SK-N-SH treated with all-trans-retinoic acid at 6 μM for 48 hours (cell line): ENCODE measurements around the gene ARHGEF3.

ENCODE experiments used
- ATAC-seq: fragments of 200-7000 bp; cut with Tn5 transposase; 3 replicates; pipeline ENCODE4 v1.9.1; 2020; ENCODE audit warnings: mild to moderate bottlenecking, moderate library complexity
- ARNTL ChIP-seq: fragments of 450-650 bp; formaldehyde crosslinking; IDR thresholded peaks from 2 replicates; pipeline ENCODE4 v1.5.0; 2020; ENCODE audit warnings: low read depth, mild to moderate bottlenecking, moderate library complexity, borderline replicate concordance
- CSDC2 ChIP-seq: fragments of 250-450 bp; sonication (Bioruptor Pico); IDR thresholded peaks from 2 replicates; pipeline ENCODE4 v1.5.0; 2020; ENCODE audit warnings: mild to moderate bottlenecking, moderate library complexity
- ESRRG ChIP-seq: fragments of 250-450 bp; sonication (Bioruptor Pico); IDR thresholded peaks from 2 replicates; pipeline ENCODE4 v1.6.1; 2021; ENCODE audit warnings: mild to moderate bottlenecking
- GLIS3 ChIP-seq: fragments of 250-450 bp; sonication (Bioruptor Pico); IDR thresholded peaks from 2 replicates; pipeline ENCODE4 v1.5.0; 2020; ENCODE audit warnings: mild to moderate bottlenecking, moderate library complexity
- ISL1 ChIP-seq: fragments of 250-450 bp; sonication (Bioruptor Pico); IDR thresholded peaks from 2 replicates; pipeline ENCODE4 v2.1.2; 2022; ENCODE audit warnings: mild to moderate bottlenecking, moderate library complexity
- PPARA ChIP-seq: fragments of 250-450 bp; sonication (Bioruptor Pico); IDR thresholded peaks from 2 replicates; pipeline ENCODE4 v1.5.0; 2020; ENCODE audit warnings: mild to moderate bottlenecking, borderline replicate concordance
- RARB ChIP-seq: fragments of 250-450 bp; sonication (Bioruptor Pico); IDR thresholded peaks from 2 replicates; pipeline ENCODE4 v1.8.0; 2021; ENCODE audit warnings: mild to moderate bottlenecking, moderate library complexity
- SNAI2 ChIP-seq: fragments of 250-450 bp; sonication (Bioruptor Pico); IDR thresholded peaks from 2 replicates; pipeline ENCODE4 v1.5.0; 2020; ENCODE audit warnings: mild to moderate bottlenecking, moderate library complexity
- TOX ChIP-seq: fragments of 250-450 bp; sonication (Bioruptor Pico); IDR thresholded peaks from 2 replicates; pipeline ENCODE4 v1.8.0; 2021; ENCODE audit warnings: mild to moderate bottlenecking, moderate library complexity, borderline replicate concordance
- ZC3H10 ChIP-seq: fragments of 250-450 bp; sonication (Bioruptor Pico); IDR thresholded peaks from 2 replicates; pipeline ENCODE4 v1.5.1; 2021; ENCODE audit warnings: mild to moderate bottlenecking, moderate library complexity
- ZFP3 ChIP-seq: fragments of 250-450 bp; sonication (Bioruptor Pico); IDR thresholded peaks from 2 replicates; pipeline ENCODE4 v1.5.0; 2020; ENCODE audit warnings: mild to moderate bottlenecking, moderate library complexity
- ZFP30 ChIP-seq: fragments of 450-650 bp; formaldehyde crosslinking; IDR thresholded peaks from 2 replicates; pipeline ENCODE4 v1.5.0; 2022; ENCODE audit warnings: mild to moderate bottlenecking, moderate library complexity
- ZNF565 ChIP-seq: fragments of 450-650 bp; formaldehyde crosslinking; conservative IDR thresholded peaks from 2 replicates; pipeline ENCODE4 v1.5.0; 2020; ENCODE audit warnings: low read depth, mild to moderate bottlenecking, moderate library complexity
- ZNF70 ChIP-seq: fragments of 450-650 bp; formaldehyde crosslinking; IDR thresholded peaks from 2 replicates; pipeline ENCODE4 v1.5.0; 2020; ENCODE audit warnings: mild to moderate bottlenecking, moderate library complexity
- ZNF8 ChIP-seq: fragments of 450-650 bp; formaldehyde crosslinking; IDR thresholded peaks from 2 replicates; pipeline ENCODE4 v1.5.0; 2020; ENCODE audit warnings: mild to moderate bottlenecking, moderate library complexity
- TF ChIP-seq, protein P1 (sequence below): fragments of 250-450 bp; sonication (Bioruptor Pico); IDR thresholded peaks from 2 replicates; pipeline ENCODE4 v1.5.0; 2020; ENCODE audit warnings: mild to moderate bottlenecking, moderate library complexity
- TF ChIP-seq, protein P2 (sequence below): fragments of 250-450 bp; sonication (Bioruptor Pico); IDR thresholded peaks from 2 replicates; pipeline ENCODE4 v1.8.0; 2021; ENCODE audit warnings: low read depth, mild to moderate bottlenecking, moderate library complexity, borderline replicate concordance
- TF ChIP-seq, protein P3 (sequence below): fragments of 250-450 bp; sonication (Bioruptor Pico); IDR thresholded peaks from 2 replicates; pipeline ENCODE4 v1.5.1; 2021; ENCODE audit warnings: mild to moderate bottlenecking, moderate library complexity
- TF ChIP-seq, protein P4 (sequence below): fragments of 250-450 bp; sonication (Bioruptor Pico); IDR thresholded peaks from 2 replicates; pipeline ENCODE4 v1.5.1; 2020; ENCODE audit warnings: low read depth, mild to moderate bottlenecking, moderate library complexity
- TF ChIP-seq, protein P5 (sequence below): fragments of 250-450 bp; sonication (Bioruptor Pico); IDR thresholded peaks from 2 replicates; pipeline ENCODE4 v1.8.0; 2020; ENCODE audit warnings: mild to moderate bottlenecking, moderate library complexity, borderline replicate concordance

The ARHGEF3 gene

DNA sequence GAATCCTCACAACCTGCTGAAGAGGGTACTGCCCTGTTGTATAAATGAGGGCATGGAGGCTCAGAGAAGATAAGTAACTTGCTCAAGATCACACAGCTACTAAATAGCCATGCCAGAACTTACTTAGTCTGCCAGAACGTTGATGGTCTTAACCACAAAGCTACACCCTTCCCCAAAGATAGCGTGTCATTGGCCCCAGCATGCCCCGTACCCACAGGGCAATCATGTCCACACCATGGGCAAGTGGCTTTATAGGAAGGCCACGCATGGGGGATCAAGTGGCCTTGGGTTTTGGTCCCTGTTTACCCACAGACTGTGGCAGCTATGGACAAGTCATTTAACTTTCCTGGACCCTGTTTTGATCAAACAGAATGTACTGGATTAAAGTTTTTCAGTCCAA lies 15.9 kb upstream of the ARHGEF3 start:
- ATAC-seq = no peak
- TF ChIP-seq ZFP3 (no peak), ZC3H10 (CRISPR knock-in tag) (no peak), SNAI2 (CRISPR knock-in tag) (no peak), RARB (no peak), ZNF565 (no peak), ESRRG (no peak), ZNF8 (CRISPR knock-in tag) (no peak), ARNTL (CRISPR knock-in tag) (no peak), ZNF70 (CRISPR knock-in tag) (no peak), PPARA (CRISPR knock-in tag) (no peak), CSDC2 (CRISPR knock-in tag) (no peak), ISL1 (CRISPR knock-in tag) (no peak), TOX (CRISPR knock-in tag) (no peak), GLIS3 (CRISPR knock-in tag) (no peak)
- TF ChIP-seq, protein P1, sequence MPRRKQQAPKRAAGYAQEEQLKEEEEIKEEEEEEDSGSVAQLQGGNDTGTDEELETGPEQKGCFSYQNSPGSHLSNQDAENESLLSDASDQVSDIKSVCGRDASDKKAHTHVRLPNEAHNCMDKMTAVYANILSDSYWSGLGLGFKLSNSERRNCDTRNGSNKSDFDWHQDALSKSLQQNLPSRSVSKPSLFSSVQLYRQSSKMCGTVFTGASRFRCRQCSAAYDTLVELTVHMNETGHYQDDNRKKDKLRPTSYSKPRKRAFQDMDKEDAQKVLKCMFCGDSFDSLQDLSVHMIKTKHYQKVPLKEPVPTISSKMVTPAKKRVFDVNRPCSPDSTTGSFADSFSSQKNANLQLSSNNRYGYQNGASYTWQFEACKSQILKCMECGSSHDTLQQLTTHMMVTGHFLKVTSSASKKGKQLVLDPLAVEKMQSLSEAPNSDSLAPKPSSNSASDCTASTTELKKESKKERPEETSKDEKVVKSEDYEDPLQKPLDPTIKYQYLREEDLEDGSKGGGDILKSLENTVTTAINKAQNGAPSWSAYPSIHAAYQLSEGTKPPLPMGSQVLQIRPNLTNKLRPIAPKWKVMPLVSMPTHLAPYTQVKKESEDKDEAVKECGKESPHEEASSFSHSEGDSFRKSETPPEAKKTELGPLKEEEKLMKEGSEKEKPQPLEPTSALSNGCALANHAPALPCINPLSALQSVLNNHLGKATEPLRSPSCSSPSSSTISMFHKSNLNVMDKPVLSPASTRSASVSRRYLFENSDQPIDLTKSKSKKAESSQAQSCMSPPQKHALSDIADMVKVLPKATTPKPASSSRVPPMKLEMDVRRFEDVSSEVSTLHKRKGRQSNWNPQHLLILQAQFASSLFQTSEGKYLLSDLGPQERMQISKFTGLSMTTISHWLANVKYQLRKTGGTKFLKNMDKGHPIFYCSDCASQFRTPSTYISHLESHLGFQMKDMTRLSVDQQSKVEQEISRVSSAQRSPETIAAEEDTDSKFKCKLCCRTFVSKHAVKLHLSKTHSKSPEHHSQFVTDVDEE (CRISPR knock-in tag) = no peak
- TF ChIP-seq, protein P2, sequence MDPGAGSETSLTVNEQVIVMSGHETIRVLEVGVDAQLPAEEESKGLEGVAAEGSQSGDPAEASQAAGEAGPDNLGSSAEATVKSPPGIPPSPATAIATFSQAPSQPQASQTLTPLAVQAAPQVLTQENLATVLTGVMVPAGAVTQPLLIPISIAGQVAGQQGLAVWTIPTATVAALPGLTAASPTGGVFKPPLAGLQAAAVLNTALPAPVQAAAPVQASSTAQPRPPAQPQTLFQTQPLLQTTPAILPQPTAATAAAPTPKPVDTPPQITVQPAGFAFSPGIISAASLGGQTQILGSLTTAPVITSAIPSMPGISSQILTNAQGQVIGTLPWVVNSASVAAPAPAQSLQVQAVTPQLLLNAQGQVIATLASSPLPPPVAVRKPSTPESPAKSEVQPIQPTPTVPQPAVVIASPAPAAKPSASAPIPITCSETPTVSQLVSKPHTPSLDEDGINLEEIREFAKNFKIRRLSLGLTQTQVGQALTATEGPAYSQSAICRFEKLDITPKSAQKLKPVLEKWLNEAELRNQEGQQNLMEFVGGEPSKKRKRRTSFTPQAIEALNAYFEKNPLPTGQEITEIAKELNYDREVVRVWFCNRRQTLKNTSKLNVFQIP (CRISPR knock-in tag) = no peak
- TF ChIP-seq, protein P3, sequence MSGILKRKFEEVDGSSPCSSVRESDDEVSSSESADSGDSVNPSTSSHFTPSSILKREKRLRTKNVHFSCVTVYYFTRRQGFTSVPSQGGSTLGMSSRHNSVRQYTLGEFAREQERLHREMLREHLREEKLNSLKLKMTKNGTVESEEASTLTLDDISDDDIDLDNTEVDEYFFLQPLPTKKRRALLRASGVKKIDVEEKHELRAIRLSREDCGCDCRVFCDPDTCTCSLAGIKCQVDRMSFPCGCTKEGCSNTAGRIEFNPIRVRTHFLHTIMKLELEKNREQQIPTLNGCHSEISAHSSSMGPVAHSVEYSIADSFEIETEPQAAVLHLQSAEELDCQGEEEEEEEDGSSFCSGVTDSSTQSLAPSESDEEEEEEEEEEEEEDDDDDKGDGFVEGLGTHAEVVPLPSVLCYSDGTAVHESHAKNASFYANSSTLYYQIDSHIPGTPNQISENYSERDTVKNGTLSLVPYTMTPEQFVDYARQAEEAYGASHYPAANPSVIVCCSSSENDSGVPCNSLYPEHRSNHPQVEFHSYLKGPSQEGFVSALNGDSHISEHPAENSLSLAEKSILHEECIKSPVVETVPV (CRISPR knock-in tag) = no peak
- TF ChIP-seq, protein P4, sequence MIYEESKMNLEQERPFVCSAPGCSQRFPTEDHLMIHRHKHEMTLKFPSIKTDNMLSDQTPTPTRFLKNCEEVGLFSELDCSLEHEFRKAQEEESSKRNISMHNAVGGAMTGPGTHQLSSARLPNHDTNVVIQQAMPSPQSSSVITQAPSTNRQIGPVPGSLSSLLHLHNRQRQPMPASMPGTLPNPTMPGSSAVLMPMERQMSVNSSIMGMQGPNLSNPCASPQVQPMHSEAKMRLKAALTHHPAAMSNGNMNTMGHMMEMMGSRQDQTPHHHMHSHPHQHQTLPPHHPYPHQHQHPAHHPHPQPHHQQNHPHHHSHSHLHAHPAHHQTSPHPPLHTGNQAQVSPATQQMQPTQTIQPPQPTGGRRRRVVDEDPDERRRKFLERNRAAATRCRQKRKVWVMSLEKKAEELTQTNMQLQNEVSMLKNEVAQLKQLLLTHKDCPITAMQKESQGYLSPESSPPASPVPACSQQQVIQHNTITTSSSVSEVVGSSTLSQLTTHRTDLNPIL (CRISPR knock-in tag) = no peak

DNA sequence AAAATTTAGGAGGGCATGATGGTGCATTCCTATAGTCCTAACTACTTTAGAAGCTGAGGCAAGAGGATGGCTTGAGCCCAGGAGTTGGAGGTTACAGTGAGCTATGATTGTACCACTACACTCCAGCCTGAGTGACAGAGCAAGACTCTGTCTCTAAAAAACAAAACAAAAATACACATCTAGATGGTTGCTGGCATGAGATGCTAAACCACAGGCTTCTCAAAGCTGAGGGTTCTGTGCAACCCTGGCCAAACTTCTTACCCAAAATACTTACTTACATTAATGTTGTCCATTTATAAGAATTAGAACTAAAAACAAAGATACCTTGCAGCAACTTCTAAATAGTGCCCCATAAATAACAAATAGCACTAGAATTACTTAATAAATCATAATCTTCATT lies 14.3 kb upstream of the ARHGEF3 start:
- TF ChIP-seq, protein P5, sequence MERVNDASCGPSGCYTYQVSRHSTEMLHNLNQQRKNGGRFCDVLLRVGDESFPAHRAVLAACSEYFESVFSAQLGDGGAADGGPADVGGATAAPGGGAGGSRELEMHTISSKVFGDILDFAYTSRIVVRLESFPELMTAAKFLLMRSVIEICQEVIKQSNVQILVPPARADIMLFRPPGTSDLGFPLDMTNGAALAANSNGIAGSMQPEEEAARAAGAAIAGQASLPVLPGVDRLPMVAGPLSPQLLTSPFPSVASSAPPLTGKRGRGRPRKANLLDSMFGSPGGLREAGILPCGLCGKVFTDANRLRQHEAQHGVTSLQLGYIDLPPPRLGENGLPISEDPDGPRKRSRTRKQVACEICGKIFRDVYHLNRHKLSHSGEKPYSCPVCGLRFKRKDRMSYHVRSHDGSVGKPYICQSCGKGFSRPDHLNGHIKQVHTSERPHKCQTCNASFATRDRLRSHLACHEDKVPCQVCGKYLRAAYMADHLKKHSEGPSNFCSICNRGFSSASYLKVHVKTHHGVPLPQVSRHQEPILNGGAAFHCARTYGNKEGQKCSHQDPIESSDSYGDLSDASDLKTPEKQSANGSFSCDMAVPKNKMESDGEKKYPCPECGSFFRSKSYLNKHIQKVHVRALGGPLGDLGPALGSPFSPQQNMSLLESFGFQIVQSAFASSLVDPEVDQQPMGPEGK (CRISPR knock-in tag) = no peak
- TF ChIP-seq ARNTL (CRISPR knock-in tag) (no peak), ZNF70 (CRISPR knock-in tag) (no peak), ZNF565 (no peak), ZFP30 (no peak), ZFP3 (no peak), ZC3H10 (CRISPR knock-in tag) (no peak), CSDC2 (CRISPR knock-in tag) (no peak), ZNF8 (CRISPR knock-in tag) (no peak), GLIS3 (CRISPR knock-in tag) (no peak), TOX (CRISPR knock-in tag) (no peak), PPARA (CRISPR knock-in tag) (no peak), SNAI2 (CRISPR knock-in tag) (no peak)
- TF ChIP-seq, protein P4 (CRISPR knock-in tag) = no peak
- TF ChIP-seq, protein P2 (CRISPR knock-in tag) = no peak
- TF ChIP-seq, protein P1 (CRISPR knock-in tag) = no peak
- TF ChIP-seq, all 23 proteins: peak for 0
- no peak for ATAC-seq
